ENCODE results near the gene MAN2A2. TPM values are rescaled to one million over a fixed set of nuclear protein-coding genes. Genes with fewer than 3 reads are reported as not detected.

MAN2A2 gene
- total and polyA plus RNA-seq, 3 experiments from 2014 or later: 10.8 to 92.7 (median 90.7) TPM

- Mint-ChIP-seq H3K27me3 (peaks cover 4 to 6% of the 10 kb centered on the region in 2 donors), H3K36me3 (no peaks in the 10 kb centered on the region), H3K4me3 (no peak overlapping the region), H3K27ac (no peak overlapping the region), H3K9me3 (no peaks in the 10 kb centered on the region), H3K4me1 (peaks cover 7 to 15% (median 12%) of the 10 kb centered on the region in 3 donors)
- no peak for DNase-seq
- Histone ChIP-seq H3K27me3 (ENCODE audit: insufficient read depth, low read length, poor library complexity, severe bottlenecking) (no peaks in the 10 kb centered on the region), H3K4me3 (ENCODE audit: low read length) (no peak overlapping the region), H3K36me3 (ENCODE audit: insufficient read depth, low read length) (no peaks in the 10 kb centered on the region), H3K4me1 (ENCODE audit: insufficient read depth, low read length) (peaks cover 6% of the 10 kb centered on the region), H3K9me3 (ENCODE audit: low read length) (no peaks in the 10 kb centered on the region), H3K27ac (ENCODE audit: low read depth, low read length) (no peak overlapping the region)
- CTCF ChIA-PET: no interaction called here
- POLR2A ChIA-PET: no interaction called here
Observed at GRCh38 chr15:90862487-90862886, 40.6 kb upstream of the MAN2A2 start.

- Mint-ChIP-seq H3K9me3 (no peaks in the 10 kb centered on the region), H3K4me3 (no peak overlapping the region), H3K36me3 (no peaks in the 10 kb centered on the region), H3K27me3 (peaks cover 4 to 6% of the 10 kb centered on the region in 2 donors), H3K27ac (no peak overlapping the region), H3K4me1 (peaks cover 2 to 8% (median 8%) of the 10 kb centered on the region in 3 donors)
- Histone ChIP-seq H3K9me3 (ENCODE audit: low read length) (no peaks in the 10 kb centered on the region), H3K27me3 (ENCODE audit: insufficient read depth, low read length, poor library complexity, severe bottlenecking) (no peaks in the 10 kb centered on the region), H3K27ac (ENCODE audit: low read depth, low read length) (no peak overlapping the region), H3K36me3 (ENCODE audit: insufficient read depth, low read length) (no peaks in the 10 kb centered on the region), H3K4me1 (ENCODE audit: insufficient read depth, low read length) (no peaks in the 10 kb centered on the region), H3K4me3 (ENCODE audit: low read length) (no peak overlapping the region)
- ChIA-PET POLR2A (no interaction called here), CTCF (interaction anchor here (1.1 kb wide), 1 partner anchor 23 kb away, joined by 3 read pairs; no protein-coding TSS in a partner anchor)
- DNase-seq: no peak
Observed at GRCh38 chr15:90862964-90863778, 39.9 kb upstream of the MAN2A2 start.

DNA sequence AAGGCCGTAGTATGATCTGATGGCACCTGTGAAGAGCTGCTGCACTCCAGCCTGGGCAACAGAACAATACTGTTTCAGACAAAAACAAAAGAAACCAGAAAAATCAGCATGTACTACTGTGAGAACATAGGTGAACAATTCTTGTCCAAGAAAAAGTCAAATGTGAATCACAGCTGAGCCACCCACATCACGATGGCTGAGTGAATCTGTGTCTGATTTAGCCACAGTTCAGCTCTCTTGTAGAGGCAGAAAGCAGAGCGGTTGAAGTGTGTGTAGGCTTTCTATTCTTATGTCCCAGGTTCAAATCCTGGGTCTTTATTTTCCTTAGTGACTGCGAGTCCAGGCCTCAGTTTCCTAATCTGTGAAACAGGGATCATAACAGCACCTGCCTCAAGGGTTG, 39.1 kb upstream of the MAN2A2 start:
- no peak for DNase-seq
- ChIA-PET CTCF (interaction anchor here (1.1 kb wide), 1 partner anchor 22 kb away, joined by 3 read pairs; no protein-coding TSS in a partner anchor), POLR2A (no interaction called here)
- Mint-ChIP-seq H3K9me3 (no peaks in the 10 kb centered on the region), H3K4me1 (peaks cover 7 to 12% (median 10%) of the 10 kb centered on the region in 3 donors), H3K4me3 (no peak overlapping the region), H3K27ac (no peak overlapping the region), H3K27me3 (peaks cover 4 to 6% of the 10 kb centered on the region in 2 donors), H3K36me3 (no peaks in the 10 kb centered on the region)
- Histone ChIP-seq H3K4me3 (ENCODE audit: low read length) (no peak overlapping the region), H3K27me3 (ENCODE audit: insufficient read depth, low read length, poor library complexity, severe bottlenecking) (no peaks in the 10 kb centered on the region), H3K27ac (ENCODE audit: low read depth, low read length) (no peak overlapping the region), H3K4me1 (ENCODE audit: insufficient read depth, low read length) (no peaks in the 10 kb centered on the region), H3K9me3 (ENCODE audit: low read length) (no peaks in the 10 kb centered on the region), H3K36me3 (ENCODE audit: insufficient read depth, low read length) (no peaks in the 10 kb centered on the region)

- Histone ChIP-seq H3K4me3 (ENCODE audit: low read length) (no peak overlapping the region), H3K9me3 (ENCODE audit: low read length) (no peaks in the 10 kb centered on the region), H3K36me3 (ENCODE audit: insufficient read depth, low read length) (no peaks in the 10 kb centered on the region), H3K4me1 (ENCODE audit: insufficient read depth, low read length) (peaks cover 2% of the 10 kb centered on the region), H3K27ac (ENCODE audit: low read depth, low read length) (no peak overlapping the region), H3K27me3 (ENCODE audit: insufficient read depth, low read length, poor library complexity, severe bottlenecking) (no peaks in the 10 kb centered on the region)
- peaks cover 4 to 6% of the 10 kb centered on the region in 2 donors for H3K27me3 Mint-ChIP-seq
- H3K9me3 Mint-ChIP-seq: no peaks in the 10 kb centered on the region
- no peak for DNase-seq
- ChIA-PET POLR2A (no interaction called here), CTCF (interaction anchor here (1.1 kb wide), 1 partner anchor 22 kb away, joined by 3 read pairs; no protein-coding TSS in a partner anchor)
- H3K36me3 Mint-ChIP-seq: no peaks in the 10 kb centered on the region
- no peak overlapping the region for H3K27ac Mint-ChIP-seq
- H3K4me3 Mint-ChIP-seq: no peak overlapping the region
- H3K4me1 Mint-ChIP-seq: peaks cover 6 to 13% (median 10%) of the 10 kb centered on the region in 3 donors
Observed at GRCh38 chr15:90864507-90864906, 38.6 kb upstream of the MAN2A2 start.

DNA sequence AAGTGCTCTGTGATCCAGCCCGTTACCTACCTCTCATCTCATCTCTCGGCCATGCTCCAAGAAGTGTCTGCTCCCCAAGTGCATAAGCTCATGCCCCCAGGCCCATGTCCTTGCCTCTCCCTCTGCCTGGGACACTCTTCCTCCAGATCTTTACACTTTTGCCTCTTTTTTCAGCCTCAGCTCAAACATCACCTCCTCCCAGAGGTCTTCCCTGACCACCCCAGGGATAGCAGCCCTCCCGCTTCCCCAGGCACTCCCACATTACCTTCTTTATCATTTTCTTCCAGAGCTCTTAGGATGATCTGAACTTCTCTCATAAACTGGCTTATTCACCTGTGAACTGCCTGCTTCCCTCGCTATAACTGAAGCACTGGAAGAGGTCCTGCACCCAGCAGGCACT, 37.4 kb upstream of the MAN2A2 start:
- H3K36me3 Mint-ChIP-seq: no peaks in the 10 kb centered on the region
- H3K4me3 Mint-ChIP-seq: no peak overlapping the region
- peak overlapping the region in 1 of 8 donors; percentile 42 for H3K27ac Mint-ChIP-seq
- CTCF ChIA-PET: interaction anchor here (0.9 kb wide), 1 partner anchor 20 kb away, joined by 4 read pairs; no protein-coding TSS in a partner anchor
- Histone ChIP-seq H3K4me1 (ENCODE audit: insufficient read depth, low read length) (peaks cover 14% of the 10 kb centered on the region), H3K4me3 (ENCODE audit: low read length) (no peak overlapping the region), H3K27me3 (ENCODE audit: insufficient read depth, low read length, poor library complexity, severe bottlenecking) (no peaks in the 10 kb centered on the region), H3K36me3 (ENCODE audit: insufficient read depth, low read length) (no peaks in the 10 kb centered on the region), H3K9me3 (ENCODE audit: low read length) (no peaks in the 10 kb centered on the region), H3K27ac (ENCODE audit: low read depth, low read length) (no peak overlapping the region)
- no peak for DNase-seq
- no peaks in the 10 kb centered on the region for H3K9me3 Mint-ChIP-seq
- H3K4me1 Mint-ChIP-seq: peaks cover 16 to 22% (median 21%) of the 10 kb centered on the region in 3 donors
- POLR2A ChIA-PET: no interaction called here
- peaks cover 4 to 6% of the 10 kb centered on the region in 2 donors for H3K27me3 Mint-ChIP-seq

GRCh38 chr15:90866161-90866715, 36.9 kb upstream of the MAN2A2 start:
- no peaks in the 10 kb centered on the region for H3K27me3 ChIP-seq (ENCODE audit: insufficient read depth, low read length, poor library complexity, severe bottlenecking)
- no peak overlapping the region for H3K4me3 Mint-ChIP-seq
- POLR2A ChIA-PET: no interaction called here
- H3K4me1 Mint-ChIP-seq: peaks cover 18 to 25% (median 25%) of the 10 kb centered on the region in 3 donors
- CTCF ChIA-PET: no interaction called here
- H3K36me3 Mint-ChIP-seq: no peaks in the 10 kb centered on the region
- H3K4me1 ChIP-seq (ENCODE audit: insufficient read depth, low read length): peaks cover 17% of the 10 kb centered on the region
- H3K4me3 ChIP-seq (ENCODE audit: low read length): no peak overlapping the region
- H3K36me3 ChIP-seq (ENCODE audit: insufficient read depth, low read length): no peaks in the 10 kb centered on the region
- DNase-seq: no peak
- no peaks in the 10 kb centered on the region for H3K9me3 Mint-ChIP-seq
- H3K27ac Mint-ChIP-seq: no peak overlapping the region
- no peak overlapping the region for H3K27ac ChIP-seq (ENCODE audit: low read depth, low read length)
- H3K27me3 Mint-ChIP-seq: peaks cover 4 to 6% of the 10 kb centered on the region in 2 donors
- no peaks in the 10 kb centered on the region for H3K9me3 ChIP-seq (ENCODE audit: low read length)

DNA sequence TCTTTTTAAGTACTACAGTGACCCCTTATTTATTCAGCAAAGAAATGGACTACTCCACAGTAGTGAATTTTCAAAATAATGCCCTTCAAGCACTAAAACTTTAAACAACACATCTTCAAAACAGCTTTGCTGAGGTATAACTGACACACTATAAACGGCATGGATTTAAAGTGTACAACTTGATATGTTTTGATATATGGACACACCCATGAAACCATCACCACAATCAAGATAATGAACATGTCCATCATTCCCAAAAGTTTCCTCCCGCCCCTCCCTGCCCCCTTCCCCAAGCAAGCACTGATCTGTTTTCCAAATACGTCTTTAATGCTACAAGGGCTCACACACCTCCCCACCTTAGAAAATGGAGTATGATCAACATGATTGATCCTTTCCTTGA, 36.3 kb upstream of the MAN2A2 start:
- Mint-ChIP-seq H3K4me3 (no peak overlapping the region), H3K27ac (no peak overlapping the region), H3K4me1 (peaks cover 18 to 25% (median 25%) of the 10 kb centered on the region in 3 donors), H3K27me3 (peaks cover 4 to 6% of the 10 kb centered on the region in 2 donors), H3K9me3 (no peaks in the 10 kb centered on the region), H3K36me3 (no peaks in the 10 kb centered on the region)
- CTCF ChIA-PET: no interaction called here
- H3K27me3 ChIP-seq (ENCODE audit: insufficient read depth, low read length, poor library complexity, severe bottlenecking): no peaks in the 10 kb centered on the region
- no peaks in the 10 kb centered on the region for H3K9me3 ChIP-seq (ENCODE audit: low read length)
- POLR2A ChIA-PET: no interaction called here
- H3K4me3 ChIP-seq (ENCODE audit: low read length): no peak overlapping the region
- no peak for DNase-seq
- peaks cover 17% of the 10 kb centered on the region for H3K4me1 ChIP-seq (ENCODE audit: insufficient read depth, low read length)
- H3K36me3 ChIP-seq (ENCODE audit: insufficient read depth, low read length): no peaks in the 10 kb centered on the region
- no peak overlapping the region for H3K27ac ChIP-seq (ENCODE audit: low read depth, low read length)

DNA sequence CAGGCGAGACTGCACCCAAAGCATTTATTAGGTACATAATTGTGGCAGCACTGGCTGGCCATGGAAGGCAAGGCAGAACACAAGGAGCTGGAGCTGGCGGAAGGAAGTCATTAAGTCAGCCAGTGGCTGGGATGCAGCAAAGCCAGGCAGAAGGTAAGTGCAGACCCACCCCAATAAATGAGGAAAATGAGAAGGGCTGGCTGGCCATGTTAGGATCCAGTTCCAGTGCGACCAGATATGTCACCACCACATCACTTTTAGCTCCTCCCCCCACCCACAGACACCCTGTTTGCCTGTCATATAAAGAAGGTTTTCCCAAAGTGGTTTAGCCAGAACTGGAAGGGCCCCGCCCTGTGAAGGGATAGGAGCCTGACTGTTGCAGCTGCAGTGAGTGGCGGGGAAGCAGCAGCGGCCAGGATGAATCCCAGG, 34.8 kb upstream of the MAN2A2 start, which contains the start of gene FURIN:
FURIN (plus strand) TSS at position 328 of the 429 bp plus-strand sequence. CDS start 7,153 bp downstream, outside the sequence.
- H3K27me3 ChIP-seq (ENCODE audit: insufficient read depth, low read length, poor library complexity, severe bottlenecking): no peaks in the 10 kb centered on the region
- no peaks in the 10 kb centered on the region for H3K36me3 ChIP-seq (ENCODE audit: insufficient read depth, low read length)
- Mint-ChIP-seq H3K27ac (peak within 1 kb of the TSS; percentile 39 to 96 (median 92)), H3K4me1 (peaks cover 27 to 37% (median 37%) of the 10 kb centered on the region in 3 donors), H3K27me3 (peaks cover 0 to 4% of the 10 kb centered on the region in 2 donors), H3K9me3 (no peaks in the 10 kb centered on the region), H3K4me3 (peak within 1 kb of the TSS in 5 of 7 donors; percentile 29 to 95 (median 48)), H3K36me3 (peaks cover 0 to 4% (median 0%) of the 10 kb centered on the region in 3 donors)
- peak within 1 kb of the TSS; percentile 65 for H3K27ac ChIP-seq (ENCODE audit: low read depth, low read length)
- POLR2A ChIA-PET: interaction anchor here (0.7 kb wide), 1 partner anchor 85 kb away, joined by 3 read pairs; no protein-coding TSS in a partner anchor
- no peak within 1 kb of the TSS for H3K4me3 ChIP-seq (ENCODE audit: low read length)
- no peak for DNase-seq
- H3K4me1 ChIP-seq (ENCODE audit: insufficient read depth, low read length): peaks cover 30% of the 10 kb centered on the region
- H3K9me3 ChIP-seq (ENCODE audit: low read length): no peaks in the 10 kb centered on the region
- CTCF ChIA-PET: interaction anchor here (1.7 kb wide), 1 partner anchor 17 kb away, joined by 8 read pairs; no protein-coding TSS in a partner anchor
